ENCODE measurements around the gene NPEPL1.
A peak's percentile ranks its signal among the peaks of the same experiment; 100 is the strongest.

The NPEPL1 gene

GRCh38 chr20:58714340-58714922, 21.8 kb downstream of the NPEPL1 start:
- H3K27me3 Mint-ChIP-seq, result no peaks in the 10 kb centered on the region
- no peak overlapping the region for H3K4me3 Mint-ChIP-seq
- no peaks in the 10 kb centered on the region for H3K36me3 Mint-ChIP-seq
- ATAC-seq (ENCODE audit: low read depth) (no peak), DNase-seq (ENCODE audit: low spot score in 2 of 2) (peak in 1 of 2 donors; percentile 3)
- no peak overlapping the region for H3K27ac Mint-ChIP-seq
- H3K9me3 Mint-ChIP-seq, result no peaks in the 10 kb centered on the region
- H3K4me1 Mint-ChIP-seq, result peaks cover 4% of the 10 kb centered on the region

GRCh38 chr20:58714923-58715351, 22.3 kb downstream of the NPEPL1 start:
- H3K27me3 Mint-ChIP-seq, result no peaks in the 10 kb centered on the region
- ATAC-seq (ENCODE audit: low read depth) (no peak), DNase-seq (ENCODE audit: low spot score in 2 of 2) (peak in 1 of 2 donors; percentile 4)
- H3K9me3 Mint-ChIP-seq, result no peaks in the 10 kb centered on the region
- H3K4me3 Mint-ChIP-seq, result no peak overlapping the region
- peaks cover 4% of the 10 kb centered on the region for H3K4me1 Mint-ChIP-seq
- H3K36me3 Mint-ChIP-seq, result no peaks in the 10 kb centered on the region
- H3K27ac Mint-ChIP-seq, result no peak overlapping the region

GRCh38 chr20:58715391-58715800, 22.8 kb downstream of the NPEPL1 start:
- ATAC-seq (ENCODE audit: low read depth) (no peak), DNase-seq (ENCODE audit: low spot score in 2 of 2) (no peak)
- Mint-ChIP-seq H3K36me3 (no peaks in the 10 kb centered on the region), H3K9me3 (no peaks in the 10 kb centered on the region), H3K27me3 (no peaks in the 10 kb centered on the region), H3K27ac (no peak overlapping the region), H3K4me1 (peaks cover 4% of the 10 kb centered on the region), H3K4me3 (no peak overlapping the region)

- Mint-ChIP-seq H3K4me3 (no peak overlapping the region), H3K4me1 (peaks cover 4% of the 10 kb centered on the region), H3K36me3 (no peaks in the 10 kb centered on the region), H3K27ac (no peak overlapping the region), H3K9me3 (no peaks in the 10 kb centered on the region), H3K27me3 (peaks cover under 1% of the 10 kb centered on the region)
- peak in 1 of 2 donors; percentile 8 for DNase-seq (ENCODE audit: low spot score in 2 of 2)
- no peak for ATAC-seq (ENCODE audit: low read depth)
Observed at GRCh38 chr20:58715801-58716475, 23.3 kb downstream of the NPEPL1 start.

GRCh38 chr20:58716476-58717277, 24.1 kb downstream of the NPEPL1 start:
- Mint-ChIP-seq H3K4me3 (no peak overlapping the region), H3K4me1 (peaks cover 4% of the 10 kb centered on the region), H3K27ac (no peak overlapping the region), H3K36me3 (no peaks in the 10 kb centered on the region), H3K27me3 (peaks cover 6% of the 10 kb centered on the region), H3K9me3 (no peaks in the 10 kb centered on the region)
- ATAC-seq (ENCODE audit: low read depth) (no peak), DNase-seq (ENCODE audit: low spot score in 2 of 2) (peak in 1 of 2 donors; percentile 8)

GRCh38 chr20:58717278-58718091, 24.9 kb downstream of the NPEPL1 start:
- H3K27ac Mint-ChIP-seq, result no peak overlapping the region
- H3K4me1 Mint-ChIP-seq, result peaks cover 3% of the 10 kb centered on the region
- no peaks in the 10 kb centered on the region for H3K9me3 Mint-ChIP-seq
- H3K4me3 Mint-ChIP-seq, result no peak overlapping the region
- ATAC-seq (ENCODE audit: low read depth) (no peak), DNase-seq (ENCODE audit: low spot score in 2 of 2) (peak in 1 of 2 donors; percentile 6)
- H3K27me3 Mint-ChIP-seq, result peaks cover 12% of the 10 kb centered on the region
- H3K36me3 Mint-ChIP-seq, result peaks cover under 1% of the 10 kb centered on the region

GRCh38 chr20:58718121-58718563, 25.5 kb downstream of the NPEPL1 start:
- H3K4me1 Mint-ChIP-seq, result peaks cover 3% of the 10 kb centered on the region
- no peaks in the 10 kb centered on the region for H3K9me3 Mint-ChIP-seq
- H3K27me3 Mint-ChIP-seq, result peaks cover 17% of the 10 kb centered on the region
- ATAC-seq (ENCODE audit: low read depth), result no peak
- DNase-seq (ENCODE audit: low spot score in 2 of 2), result peak in 1 of 2 donors; percentile 2
- no peak overlapping the region for H3K27ac Mint-ChIP-seq
- no peak overlapping the region for H3K4me3 Mint-ChIP-seq
- H3K36me3 Mint-ChIP-seq, result peaks cover 1% of the 10 kb centered on the region

- peaks cover 22% of the 10 kb centered on the region for H3K27me3 Mint-ChIP-seq
- H3K4me3 Mint-ChIP-seq, result no peak overlapping the region
- no peaks in the 10 kb centered on the region for H3K9me3 Mint-ChIP-seq
- ATAC-seq (ENCODE audit: low read depth) (no peak), DNase-seq (ENCODE audit: low spot score in 2 of 2) (no peak)
- no peak overlapping the region for H3K27ac Mint-ChIP-seq
- H3K4me1 Mint-ChIP-seq, result peaks cover 3% of the 10 kb centered on the region
- peaks cover 1% of the 10 kb centered on the region for H3K36me3 Mint-ChIP-seq
Observed at GRCh38 chr20:58718729-58719128, 26.1 kb downstream of the NPEPL1 start.

GRCh38 chr20:58719258-58719657, 26.7 kb downstream of the NPEPL1 start:
- DNase-seq (ENCODE audit: low spot score in 2 of 2) (no peak), ATAC-seq (ENCODE audit: low read depth) (no peak)
- Mint-ChIP-seq H3K27ac (no peak overlapping the region), H3K9me3 (no peaks in the 10 kb centered on the region), H3K27me3 (peaks cover 22% of the 10 kb centered on the region), H3K4me1 (peaks cover 3% of the 10 kb centered on the region), H3K4me3 (no peak overlapping the region), H3K36me3 (peaks cover 1% of the 10 kb centered on the region)

- DNase-seq (ENCODE audit: low spot score in 2 of 2) (no peak), ATAC-seq (ENCODE audit: low read depth) (no peak)
- Mint-ChIP-seq H3K27me3 (peaks cover 25% of the 10 kb centered on the region), H3K9me3 (peaks cover 5% of the 10 kb centered on the region), H3K36me3 (peaks cover 1% of the 10 kb centered on the region), H3K4me3 (no peak overlapping the region), H3K4me1 (peaks cover 3% of the 10 kb centered on the region), H3K27ac (no peak overlapping the region)
Observed at GRCh38 chr20:58719971-58720371, 27.4 kb downstream of the NPEPL1 start.

- Mint-ChIP-seq H3K9me3 (peaks cover 5% of the 10 kb centered on the region), H3K4me3 (no peak overlapping the region), H3K27ac (no peak overlapping the region), H3K36me3 (peaks cover 1% of the 10 kb centered on the region), H3K4me1 (peaks cover 3% of the 10 kb centered on the region), H3K27me3 (peaks cover 25% of the 10 kb centered on the region)
- no peak for DNase-seq (ENCODE audit: low spot score in 2 of 2)
- no peak for ATAC-seq (ENCODE audit: low read depth)
Observed at GRCh38 chr20:58720890-58721289, 28.3 kb downstream of the NPEPL1 start.

GRCh38 chr20:58721951-58722778, 29.6 kb downstream of the NPEPL1 start:
- H3K27me3 Mint-ChIP-seq, result peaks cover 28% of the 10 kb centered on the region
- H3K9me3 Mint-ChIP-seq, result peaks cover 8% of the 10 kb centered on the region
- no peak overlapping the region for H3K27ac Mint-ChIP-seq
- DNase-seq (ENCODE audit: low spot score in 2 of 2), result no peak
- peaks cover 1% of the 10 kb centered on the region for H3K36me3 Mint-ChIP-seq
- no peak overlapping the region for H3K4me3 Mint-ChIP-seq
- peaks cover 2% of the 10 kb centered on the region for H3K4me1 Mint-ChIP-seq
- ATAC-seq (ENCODE audit: low read depth), result no peak
